ENCODE data around the gene NEK6. TPM values are rescaled to one million over a fixed set of nuclear protein-coding genes. Genes with fewer than 3 reads are reported as not detected.

The NEK6 gene
- total RNA-seq, 1 donor from 2014 or later, result 24.4 TPM

DNA sequence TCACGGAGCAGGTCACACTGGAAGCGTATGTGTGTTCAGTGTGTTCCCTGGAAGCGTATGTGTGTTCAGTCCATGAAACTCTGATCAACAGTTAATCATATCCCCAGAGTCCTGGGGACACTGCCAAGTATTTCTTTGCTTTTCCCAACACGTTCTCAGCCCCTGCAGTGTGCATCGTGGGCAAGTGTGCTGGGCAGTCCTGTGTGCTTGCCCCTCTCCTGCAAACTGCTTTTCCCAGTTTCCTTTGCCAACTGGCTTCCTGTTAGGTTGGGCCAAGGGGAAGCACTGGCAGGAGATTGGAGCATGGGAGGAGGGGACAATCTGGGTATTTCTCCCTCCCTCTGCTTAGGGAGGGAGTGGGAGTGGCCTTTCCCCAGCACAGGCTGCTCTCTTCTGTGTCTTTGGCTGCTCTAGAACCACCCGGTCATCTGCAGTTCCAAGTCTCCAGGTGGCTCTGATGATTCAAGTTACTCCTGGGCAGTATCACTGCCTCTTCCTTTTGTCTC is 36.8 kb upstream of the NEK6 start:
- no peaks in the 10 kb centered on the region for H3K9me3 Mint-ChIP-seq (ENCODE audit: low read depth)
- no peaks in the 10 kb centered on the region for H3K36me3 Mint-ChIP-seq (ENCODE audit: insufficient read depth)
- no peak for DNase-seq (ENCODE audit: low spot score, unreplicated experiment)
- H3K27ac Mint-ChIP-seq, result no peak overlapping the region
- TF ChIP-seq, protein P1, sequence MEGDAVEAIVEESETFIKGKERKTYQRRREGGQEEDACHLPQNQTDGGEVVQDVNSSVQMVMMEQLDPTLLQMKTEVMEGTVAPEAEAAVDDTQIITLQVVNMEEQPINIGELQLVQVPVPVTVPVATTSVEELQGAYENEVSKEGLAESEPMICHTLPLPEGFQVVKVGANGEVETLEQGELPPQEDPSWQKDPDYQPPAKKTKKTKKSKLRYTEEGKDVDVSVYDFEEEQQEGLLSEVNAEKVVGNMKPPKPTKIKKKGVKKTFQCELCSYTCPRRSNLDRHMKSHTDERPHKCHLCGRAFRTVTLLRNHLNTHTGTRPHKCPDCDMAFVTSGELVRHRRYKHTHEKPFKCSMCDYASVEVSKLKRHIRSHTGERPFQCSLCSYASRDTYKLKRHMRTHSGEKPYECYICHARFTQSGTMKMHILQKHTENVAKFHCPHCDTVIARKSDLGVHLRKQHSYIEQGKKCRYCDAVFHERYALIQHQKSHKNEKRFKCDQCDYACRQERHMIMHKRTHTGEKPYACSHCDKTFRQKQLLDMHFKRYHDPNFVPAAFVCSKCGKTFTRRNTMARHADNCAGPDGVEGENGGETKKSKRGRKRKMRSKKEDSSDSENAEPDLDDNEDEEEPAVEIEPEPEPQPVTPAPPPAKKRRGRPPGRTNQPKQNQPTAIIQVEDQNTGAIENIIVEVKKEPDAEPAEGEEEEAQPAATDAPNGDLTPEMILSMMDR (IDR thresholded peaks at IDR 0.05; ENCODE audit: unreplicated experiment), result no peak
- peaks cover 9% of the 10 kb centered on the region for H3K4me1 Mint-ChIP-seq (ENCODE audit: low read depth)
- H3K27me3 Mint-ChIP-seq, result peaks cover 2% of the 10 kb centered on the region
- no peak overlapping the region for H3K4me3 Mint-ChIP-seq (ENCODE audit: low read depth)

DNA sequence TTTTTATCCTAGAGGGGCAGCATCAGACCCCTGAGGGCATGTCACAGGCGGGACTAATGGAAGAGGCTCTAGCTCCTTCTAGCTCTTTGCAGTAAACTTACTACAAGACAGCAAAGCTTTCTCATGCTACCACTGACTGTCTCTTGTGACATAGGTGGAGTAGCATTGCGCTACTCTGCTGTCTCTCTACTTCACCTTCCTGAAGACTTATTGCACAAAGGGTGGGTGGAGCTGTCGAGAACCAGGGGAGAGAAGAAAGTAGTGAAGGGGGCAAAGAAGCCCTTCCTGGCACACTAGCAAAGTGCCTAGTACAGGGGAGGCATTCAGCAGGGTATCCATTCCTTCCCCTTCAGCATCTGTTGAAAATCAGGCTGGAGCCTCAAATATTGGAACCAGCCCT is 36.1 kb upstream of the NEK6 start:
- H3K27me3 Mint-ChIP-seq, result peaks cover 3% of the 10 kb centered on the region
- H3K4me3 Mint-ChIP-seq (ENCODE audit: low read depth), result no peak overlapping the region
- DNase-seq (ENCODE audit: low spot score, unreplicated experiment), result no peak
- peaks cover 9% of the 10 kb centered on the region for H3K4me1 Mint-ChIP-seq (ENCODE audit: low read depth)
- H3K9me3 Mint-ChIP-seq (ENCODE audit: low read depth), result no peaks in the 10 kb centered on the region
- H3K36me3 Mint-ChIP-seq (ENCODE audit: insufficient read depth), result no peaks in the 10 kb centered on the region
- TF ChIP-seq, protein P1 (IDR thresholded peaks at IDR 0.05; ENCODE audit: unreplicated experiment), result no peak
- no peak overlapping the region for H3K27ac Mint-ChIP-seq

DNA sequence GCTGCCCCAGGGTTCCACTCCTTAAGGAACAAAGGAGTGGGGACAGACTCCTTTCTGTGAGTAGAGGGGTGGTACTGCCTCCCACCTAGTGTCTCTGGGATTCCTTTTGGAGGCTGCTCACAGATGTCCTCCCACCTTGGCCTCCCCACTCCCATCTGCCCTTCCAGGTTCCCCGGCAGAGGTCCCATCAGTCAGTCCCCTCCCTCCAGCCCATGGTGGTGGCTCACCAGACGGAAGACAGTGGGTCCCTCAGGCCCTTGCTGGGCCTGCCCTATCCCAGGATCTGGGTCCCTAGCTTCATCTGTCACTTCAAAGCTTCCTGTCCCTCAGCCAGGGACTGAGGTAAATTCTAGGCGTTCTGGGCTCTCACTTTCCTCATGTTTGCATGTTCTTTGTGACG is 35.6 kb upstream of the NEK6 start:
- TF ChIP-seq, protein P1 (IDR thresholded peaks at IDR 0.05; ENCODE audit: unreplicated experiment), result no peak
- DNase-seq (ENCODE audit: low spot score, unreplicated experiment), result no peak
- Mint-ChIP-seq H3K4me1 (ENCODE audit: low read depth) (peaks cover 9% of the 10 kb centered on the region), H3K36me3 (ENCODE audit: insufficient read depth) (no peaks in the 10 kb centered on the region), H3K27me3 (peaks cover 5% of the 10 kb centered on the region), H3K4me3 (ENCODE audit: low read depth) (no peak overlapping the region), H3K9me3 (ENCODE audit: low read depth) (no peaks in the 10 kb centered on the region), H3K27ac (no peak overlapping the region)

DNA sequence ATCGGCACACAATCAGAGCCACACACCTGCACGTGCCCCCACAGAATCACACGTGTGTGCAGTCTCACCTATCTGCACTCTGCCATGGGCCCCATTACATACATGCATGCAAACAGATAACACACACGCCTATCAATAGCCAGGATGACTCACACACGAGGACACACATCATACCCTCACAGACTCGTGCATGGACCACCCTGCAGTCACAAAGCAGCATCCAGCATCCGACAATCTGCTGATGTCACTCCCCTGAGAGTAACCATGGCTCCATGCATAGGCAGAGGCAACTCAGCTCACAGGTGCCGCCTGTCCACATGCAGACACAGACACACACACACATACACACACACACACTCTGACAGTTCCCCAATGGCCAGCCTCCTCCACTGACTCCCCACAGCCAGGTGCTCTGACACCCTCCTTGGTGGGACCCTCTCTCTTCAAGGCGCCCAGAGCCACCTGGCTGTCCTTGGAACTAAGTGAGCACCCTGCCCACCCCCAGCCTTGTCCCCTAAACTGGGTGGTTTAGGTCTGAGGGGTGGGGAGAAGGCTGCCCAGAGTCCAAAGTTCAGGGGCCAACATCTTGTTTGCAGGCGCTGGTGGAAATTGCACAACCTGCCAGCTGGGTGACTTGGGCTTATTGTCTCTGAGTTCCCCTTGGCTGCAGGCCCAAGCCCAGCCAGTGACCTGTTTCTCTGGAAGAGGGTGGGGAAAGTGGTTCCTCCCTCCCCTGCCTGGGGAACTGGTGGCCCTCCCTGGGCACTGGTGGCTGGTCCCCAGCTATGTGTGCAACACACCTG is 34.6 kb upstream of the NEK6 start:
- H3K27ac Mint-ChIP-seq, result no peak overlapping the region
- no peak for DNase-seq (ENCODE audit: low spot score, unreplicated experiment)
- H3K36me3 Mint-ChIP-seq (ENCODE audit: insufficient read depth), result no peaks in the 10 kb centered on the region
- peaks cover 9% of the 10 kb centered on the region for H3K4me1 Mint-ChIP-seq (ENCODE audit: low read depth)
- TF ChIP-seq, protein P1 (IDR thresholded peaks at IDR 0.05; ENCODE audit: unreplicated experiment), result no peak
- H3K9me3 Mint-ChIP-seq (ENCODE audit: low read depth), result no peaks in the 10 kb centered on the region
- H3K4me3 Mint-ChIP-seq (ENCODE audit: low read depth), result no peak overlapping the region
- H3K27me3 Mint-ChIP-seq, result peaks cover 5% of the 10 kb centered on the region

DNA sequence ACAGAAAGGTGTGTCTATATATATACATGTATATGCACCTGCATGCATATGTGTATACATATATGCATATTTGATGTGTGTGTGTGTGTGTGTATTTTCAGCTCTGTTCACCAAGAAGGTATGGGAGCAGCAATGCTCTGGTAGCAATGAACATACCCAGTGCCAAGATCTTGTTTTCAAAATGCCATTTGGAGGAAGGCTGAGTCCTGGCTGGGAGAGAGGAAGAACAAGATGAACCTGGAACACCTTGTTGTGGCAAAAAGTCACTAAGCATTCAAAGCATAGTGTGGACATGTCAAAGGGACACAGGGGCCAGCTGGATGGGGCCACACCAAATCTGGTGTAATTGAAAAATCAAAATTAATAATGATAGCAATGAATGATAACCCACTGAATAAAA is 31.8 kb upstream of the NEK6 start:
- Mint-ChIP-seq H3K4me3 (ENCODE audit: low read depth) (no peak overlapping the region), H3K9me3 (ENCODE audit: low read depth) (no peaks in the 10 kb centered on the region), H3K27ac (no peak overlapping the region), H3K4me1 (ENCODE audit: low read depth) (peaks cover 9% of the 10 kb centered on the region), H3K36me3 (ENCODE audit: insufficient read depth) (no peaks in the 10 kb centered on the region), H3K27me3 (peaks cover 5% of the 10 kb centered on the region)
- TF ChIP-seq, protein P1 (IDR thresholded peaks at IDR 0.05; ENCODE audit: unreplicated experiment), result no peak
- DNase-seq (ENCODE audit: low spot score, unreplicated experiment), result no peak

Measured in progenitor cell of endocrine pancreas (in vitro differentiated cells).